HCT116 (cell line): ENCODE data around the gene CNNM4. TPM values are rescaled to one million over a fixed set of nuclear protein-coding genes. Genes with fewer than 3 reads are reported as not detected.
A peak's percentile ranks its signal among the peaks of the same experiment; 100 is the strongest.

ENCODE experiments used
- ATAC-seq: fragments of 200-7000 bp; cut with Tn5 transposase; 2 replicates; pipeline ENCODE4 v1.9.1; 2020; ENCODE audit warnings: mild to moderate bottlenecking, moderate library complexity
- BruUV-seq: library from RNA; stranded (reverse); fragments of 400-500 nt; replicated peaks from 2 replicates; lab custom pipeline; 2021; lab: Mats Ljungman, UMichigan
- CTCF ChIA-PET: fragments of 300-600 bp; sonication (Branson Sonifier 250); formaldehyde crosslinking; loops from one replicate; lab custom pipeline; 2021; ENCODE audit warnings: antibody characterized with exemption; lab: Charles Lee
- POLR2A ChIA-PET: fragments of 300-600, 350-600 bp; sonication (Branson Sonifier 250); formaldehyde crosslinking; loops from one replicate; lab custom pipeline; 2021; ENCODE audit warnings: antibody characterized with exemption; lab: Charles Lee
- RAD21 ChIA-PET, 2 experiments: fragments of 300-600 bp; sonication (Branson Sonifier 250); formaldehyde crosslinking; loops; one replicate each; lab custom pipeline; 2023; ENCODE audit warnings: low total read pairs in 2 of 2; ENCODE audit not compliant: uncharacterized antibody in 2 of 2, unreplicated experiment in 2 of 2, low non-redundant PET in 1 of 2; lab: Charles Lee
- DNase-seq: peaks from one replicate; pipeline ENCODE4 v3.0.0-alpha.2; 2010; ENCODE audit warnings: low read depth, low spot score
- H2AFZ ChIP-seq: fragments of 200-600 bp; shearing (Covaris generic), sonication (generic); 2 replicates; pipeline ENCODE4 v1.6.1; 2017; ENCODE audit warnings: low read depth, mixed run types, mixed read lengths, antibody characterized with exemption, low read length; ENCODE audit not compliant: poor library complexity, severe bottlenecking
- H3K27ac ChIP-seq: 2 replicates; pipeline ENCODE4 v1.5.1; 2012; ENCODE audit warnings: low read depth, low read length
- H3K27me3 ChIP-seq: fragments of 200-600 bp; sonication (generic); 2 replicates; pipeline ENCODE4 v1.6.1; 2016; ENCODE audit warnings: mixed run types, low read length, mixed read lengths; ENCODE audit not compliant: insufficient read depth
- H3K36me3 ChIP-seq, 2 experiments: fragments of 200-500 bp in 1 of 2; fragments of 200-600 bp in 1 of 2; sonication (Bioruptor generic) in 1 of 2; sonication (generic) in 1 of 2; 2 replicates each; pipeline versions ENCODE4 v1.5.1 to v1.6.1; 2014 to 2016; ENCODE audit warnings: low read length in 2 of 2, inconsistent platforms in 1 of 2, mixed read lengths in 1 of 2, mixed run types in 1 of 2; ENCODE audit not compliant: insufficient read depth in 2 of 2, control insufficient read depth in 1 of 2
- H3K4me1 ChIP-seq, 2 experiments: fragments of 200-600 bp in 1 of 2; sonication (generic) in 1 of 2; 2 replicates each; pipeline versions ENCODE4 v1.5.1 to v1.6.1; 2012 to 2017; ENCODE audit warnings: low read length in 2 of 2, inconsistent platforms in 1 of 2, mild to moderate bottlenecking in 1 of 2, mixed read lengths in 1 of 2, mixed run types in 1 of 2, moderate library complexity in 1 of 2; ENCODE audit not compliant: insufficient read depth in 2 of 2, control insufficient read depth in 1 of 2
- H3K4me2 ChIP-seq: fragments of 200-600 bp; sonication (generic); 2 replicates; pipeline ENCODE4 v1.6.1; 2017; ENCODE audit warnings: mixed run types, low read length, mixed read lengths
- H3K4me3 ChIP-seq, 2 experiments: fragments of 200-600 bp in 1 of 2; sonication (generic) in 1 of 2; replicated peaks in 1 of 2; 2 replicates each; pipeline ENCODE4 v1.5.1; 2011 to 2016; ENCODE audit warnings: low read length in 2 of 2, control low read depth in 1 of 2, low read depth in 1 of 2, mild to moderate bottlenecking in 1 of 2, mixed read lengths in 1 of 2, mixed run types in 1 of 2
- H3K79me2 ChIP-seq: fragments of 200-600 bp; sonication (generic); 2 replicates; pipeline ENCODE4 v1.6.1; 2017; ENCODE audit warnings: mild to moderate bottlenecking, mixed run types, low read length, moderate library complexity, mixed read lengths; ENCODE audit not compliant: insufficient read depth
- H3K9ac ChIP-seq: fragments of 200-600 bp; sonication (generic); 2 replicates; pipeline ENCODE4 v1.6.1; 2016; ENCODE audit warnings: low read length, mixed read lengths
- H3K9me2 ChIP-seq: fragments of 200-600 bp; sonication (generic), shearing (Covaris generic); 2 replicates; pipeline ENCODE4 v1.6.1; 2017; ENCODE audit warnings: mixed run types, mild to moderate bottlenecking, moderate library complexity; ENCODE audit not compliant: insufficient read depth
- H3K9me3 ChIP-seq, 2 experiments: fragments of 200-500 bp in 1 of 2; fragments of 200-600 bp in 1 of 2; sonication (Bioruptor generic) in 1 of 2; sonication (generic) in 1 of 2; 2 replicates each; pipeline ENCODE4 v1.6.1; 2014 to 2017; ENCODE audit warnings: low read length in 2 of 2, mixed read lengths in 2 of 2, inconsistent platforms in 1 of 2, low read depth in 1 of 2, mild to moderate bottlenecking in 1 of 2, mixed run types in 1 of 2, moderate library complexity in 1 of 2; ENCODE audit not compliant: control insufficient read depth in 1 of 2, insufficient read depth in 1 of 2
- H4K20me1 ChIP-seq: fragments of 200-600 bp; sonication (generic), shearing (Covaris generic); 2 replicates; pipeline ENCODE4 v1.6.1; 2017; ENCODE audit warnings: mixed run types, mild to moderate bottlenecking, moderate library complexity; ENCODE audit not compliant: insufficient read depth
- EGR1 ChIP-seq: IDR thresholded peaks from 2 replicates; pipeline ENCODE4 v1.6.1; 2012; ENCODE audit warnings: low read depth
- FOSL1 ChIP-seq: IDR thresholded peaks from 2 replicates; pipeline ENCODE4 v1.6.1; 2012; ENCODE audit warnings: low read depth
- POLR2AphosphoS5 ChIP-seq: IDR thresholded peaks from 2 replicates; pipeline ENCODE4 v1.6.1; 2011; ENCODE audit warnings: mild to moderate bottlenecking, low read depth, low read length, moderate library complexity
- SP1 ChIP-seq: IDR thresholded peaks from 2 replicates; pipeline ENCODE4 v1.6.1; 2012; ENCODE audit warnings: low read depth
- TCF7L2 ChIP-seq: IDR thresholded peaks from 2 replicates; pipeline ENCODE4 v1.7.0; 2011; ENCODE audit warnings: borderline replicate concordance, inconsistent platforms; ENCODE audit not compliant: insufficient read depth, insufficient read length; ENCODE audit errors: extremely low read depth
- YY1 ChIP-seq: IDR thresholded peaks from 2 replicates; pipeline ENCODE4 v1.6.1; 2011; ENCODE audit warnings: low read length, low read depth, moderate library complexity, mild to moderate bottlenecking; ENCODE audit not compliant: insufficient replicate concordance; ENCODE audit errors: extremely low read depth
- intact Hi-C: fragments of 100-400 bp; cut with micrococcal nuclease; formaldehyde crosslinking; loops from 2 replicates; pipeline ENCODE4 v1.10.0; 2022
- total RNA-seq: library from RNA; stranded (reverse); gene quantifications from one replicate; pipeline ENCODE4 v1.2.1, GENCODE V29; 2021; ENCODE audit not compliant: unreplicated experiment
- TF ChIP-seq, protein P1 (sequence below): IDR thresholded peaks from 2 replicates; pipeline ENCODE4 v1.6.1; 2012; ENCODE audit warnings: low read depth
- TF ChIP-seq, protein P2 (sequence below): IDR thresholded peaks from 2 replicates; pipeline ENCODE4 v1.6.1; 2012

The CNNM4 gene
- total RNA-seq, 1 experiment from 2014 or later = 7.9 TPM

- RAD21 ChIA-PET = no interaction called here
- H2AFZ ChIP-seq = no peak overlapping the region
- H3K4me1 ChIP-seq = peaks cover 14 to 50% of the 10 kb centered on the region in 2 experiments
- H3K9me3 ChIP-seq = no peaks in the 10 kb centered on the region
- no peak overlapping the region for H3K27ac ChIP-seq
- intact Hi-C loops = loop anchor here (10.0 kb wide), 2 partner anchors 128 to 208 kb away; partner anchors contain the start of gene KANSL3
- POLR2A ChIA-PET = interaction anchor here (1.1 kb wide), 1 partner anchor 11 kb away, joined by 6 read pairs; no protein-coding TSS in a partner anchor
- H4K20me1 ChIP-seq = no peaks in the 10 kb centered on the region
- H3K79me2 ChIP-seq = peaks cover 30% of the 10 kb centered on the region
- H3K9ac ChIP-seq = no peak overlapping the region
- CTCF ChIA-PET = interaction anchor here (1.0 to 1.4 kb wide), 3 partner anchors 12 to 25 kb away, joined by 3 to 5 read pairs (median 3); no protein-coding TSS in a partner anchor
- peak overlapping the region; percentile 46 for H3K4me2 ChIP-seq
- no peaks in the 10 kb centered on the region for H3K27me3 ChIP-seq
- BruUV-seq = no TSS peak
- TF ChIP-seq POLR2AphosphoS5 = no peak
- TF ChIP-seq FOSL1 = no peak
- TF ChIP-seq YY1 = no peak
- no peak for TF ChIP-seq SP1
- TF ChIP-seq, protein P1, sequence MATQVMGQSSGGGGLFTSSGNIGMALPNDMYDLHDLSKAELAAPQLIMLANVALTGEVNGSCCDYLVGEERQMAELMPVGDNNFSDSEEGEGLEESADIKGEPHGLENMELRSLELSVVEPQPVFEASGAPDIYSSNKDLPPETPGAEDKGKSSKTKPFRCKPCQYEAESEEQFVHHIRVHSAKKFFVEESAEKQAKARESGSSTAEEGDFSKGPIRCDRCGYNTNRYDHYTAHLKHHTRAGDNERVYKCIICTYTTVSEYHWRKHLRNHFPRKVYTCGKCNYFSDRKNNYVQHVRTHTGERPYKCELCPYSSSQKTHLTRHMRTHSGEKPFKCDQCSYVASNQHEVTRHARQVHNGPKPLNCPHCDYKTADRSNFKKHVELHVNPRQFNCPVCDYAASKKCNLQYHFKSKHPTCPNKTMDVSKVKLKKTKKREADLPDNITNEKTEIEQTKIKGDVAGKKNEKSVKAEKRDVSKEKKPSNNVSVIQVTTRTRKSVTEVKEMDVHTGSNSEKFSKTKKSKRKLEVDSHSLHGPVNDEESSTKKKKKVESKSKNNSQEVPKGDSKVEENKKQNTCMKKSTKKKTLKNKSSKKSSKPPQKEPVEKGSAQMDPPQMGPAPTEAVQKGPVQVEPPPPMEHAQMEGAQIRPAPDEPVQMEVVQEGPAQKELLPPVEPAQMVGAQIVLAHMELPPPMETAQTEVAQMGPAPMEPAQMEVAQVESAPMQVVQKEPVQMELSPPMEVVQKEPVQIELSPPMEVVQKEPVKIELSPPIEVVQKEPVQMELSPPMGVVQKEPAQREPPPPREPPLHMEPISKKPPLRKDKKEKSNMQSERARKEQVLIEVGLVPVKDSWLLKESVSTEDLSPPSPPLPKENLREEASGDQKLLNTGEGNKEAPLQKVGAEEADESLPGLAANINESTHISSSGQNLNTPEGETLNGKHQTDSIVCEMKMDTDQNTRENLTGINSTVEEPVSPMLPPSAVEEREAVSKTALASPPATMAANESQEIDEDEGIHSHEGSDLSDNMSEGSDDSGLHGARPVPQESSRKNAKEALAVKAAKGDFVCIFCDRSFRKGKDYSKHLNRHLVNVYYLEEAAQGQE = no peak
- TF ChIP-seq EGR1 = no peak
- TF ChIP-seq, protein P2, sequence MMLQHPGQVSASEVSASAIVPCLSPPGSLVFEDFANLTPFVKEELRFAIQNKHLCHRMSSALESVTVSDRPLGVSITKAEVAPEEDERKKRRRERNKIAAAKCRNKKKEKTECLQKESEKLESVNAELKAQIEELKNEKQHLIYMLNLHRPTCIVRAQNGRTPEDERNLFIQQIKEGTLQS = no peak
- no peak for TF ChIP-seq TCF7L2
- TF ChIP-seq, all 23 proteins: peak for 0
- ATAC-seq (no peak), DNase-seq (no peak)
- no peak overlapping the region for H3K4me3 ChIP-seq
- H3K36me3 ChIP-seq = no peaks in the 10 kb centered on the region
- no peaks in the 10 kb centered on the region for H3K9me2 ChIP-seq
Measured at GRCh38 chr2:96762529-96763311, 2.0 kb downstream of the CNNM4 start.
